ENCODE measurements around the gene CAMTA2.
"Not testable (repeated sequence)": the region's sequence is repeated elsewhere in the genome, so short reads cannot be mapped to it uniquely, and the experiment has no call there.

CAMTA2 gene
- 28.4 to 71.8 (median 38.7) reads per million in 3 donors for total RNA-seq

DNA sequence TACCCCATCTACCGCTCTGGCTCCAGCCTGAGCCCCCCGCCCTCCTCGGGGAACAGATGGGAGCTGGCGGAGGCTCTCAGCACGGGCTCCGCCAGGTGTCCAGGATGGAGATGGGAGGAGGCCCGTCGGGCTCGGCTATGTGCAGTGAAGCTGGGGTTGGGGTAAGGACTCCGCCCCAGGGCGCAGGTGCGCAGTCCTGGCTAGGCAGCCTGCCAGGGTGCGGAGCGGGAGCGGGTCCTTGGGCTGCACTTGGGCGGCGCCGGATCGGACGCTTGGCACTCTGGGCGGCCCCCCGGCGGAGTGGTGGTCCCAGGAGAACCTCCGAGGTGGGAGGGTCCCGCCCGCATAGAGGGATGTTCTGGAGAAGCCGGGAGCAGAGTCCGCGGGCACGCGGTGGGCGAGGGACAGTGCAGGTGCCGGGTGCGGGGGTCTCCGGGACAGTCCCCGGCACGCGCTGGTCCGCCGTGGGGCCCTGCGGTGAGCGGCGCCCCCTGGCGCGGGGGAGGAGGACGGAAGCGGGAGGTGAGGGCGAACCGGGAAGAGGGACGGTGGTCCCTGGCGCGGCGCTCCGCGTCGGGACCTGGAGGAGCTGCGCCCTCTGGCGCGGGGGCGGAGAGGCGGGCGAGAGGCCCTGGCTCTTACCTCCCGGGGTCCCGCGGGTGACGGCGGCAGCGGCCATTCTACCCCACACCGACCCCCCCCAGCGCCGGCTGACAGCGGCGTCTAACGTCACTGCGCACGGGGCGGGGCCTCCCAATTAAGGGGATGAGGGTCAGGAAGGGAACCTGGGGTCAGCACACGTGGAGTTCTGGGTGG is at the start of gene CAMTA2:
Gene CAMTA2 (minus strand): TSS at position 725 of the 816 bp plus-strand sequence. CDS start 1,453 bp downstream, outside the sequence.
- Histone ChIP-seq H3K36me3 (ENCODE audit: control insufficient read depth, insufficient read depth, low read length) (peaks cover 8% of the 10 kb centered on the region), H3K27me3 (replicated peaks; ENCODE audit: control insufficient read depth, insufficient read depth, low read length, poor library complexity, severe bottlenecking) (no peaks in the 10 kb centered on the region), H3K9me3 (ENCODE audit: control insufficient read depth, low read length) (no peaks in the 10 kb centered on the region), H3K4me1 (ENCODE audit: control insufficient read depth, insufficient read depth, low read length, poor library complexity, severe bottlenecking) (peaks cover 24% of the 10 kb centered on the region), H3K27ac (ENCODE audit: insufficient read depth, low read length, poor library complexity, severe bottlenecking) (peak within 1 kb of the TSS; percentile 94), H3K4me3 (ENCODE audit: insufficient read depth, low read depth, low read length, poor library complexity, severe bottlenecking) (peak within 1 kb of the TSS; percentile 100)
- DNase-seq: peak; percentile 78 to 83 (median 81)

- H3K4me3 ChIP-seq (ENCODE audit: insufficient read depth, low read depth, low read length, poor library complexity, severe bottlenecking): no peak within 1 kb of the TSS
- H3K27ac ChIP-seq (ENCODE audit: insufficient read depth, low read length, poor library complexity, severe bottlenecking): no peak within 1 kb of the TSS
Observed at GRCh38 chr17:5035315-5035714, 47.8 kb upstream of the CAMTA2 start, which contains the start of gene SLC52A1. TSS of gene SLC52A1 (minus strand) at chr17:5035426. CDS start at chr17:5034606, 820 bp downstream.

DNA sequence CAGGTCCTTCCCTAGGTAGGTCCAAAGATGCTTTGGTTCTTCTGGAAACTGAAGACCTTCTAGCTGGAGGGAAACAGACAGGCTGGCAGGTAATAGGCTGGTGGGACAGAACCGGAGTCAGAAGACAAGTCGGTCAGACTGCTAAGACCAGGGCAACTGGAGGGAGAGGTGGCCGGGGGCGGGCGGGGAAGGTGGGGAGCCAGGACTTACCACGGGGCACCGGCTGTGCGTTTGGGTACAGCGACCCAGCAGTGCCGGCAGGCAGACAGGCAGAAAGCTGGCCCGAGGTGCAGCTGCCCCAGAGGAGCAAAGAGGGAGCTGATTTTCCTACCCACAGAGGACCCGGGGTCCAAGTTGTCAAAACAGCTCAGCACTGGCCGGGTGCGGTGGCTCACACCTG is 47.2 kb upstream of the CAMTA2 start:
- no peaks in the 10 kb centered on the region for H3K9me3 ChIP-seq (ENCODE audit: control insufficient read depth, low read length)
- H3K36me3 ChIP-seq (ENCODE audit: control insufficient read depth, insufficient read depth, low read length): no peaks in the 10 kb centered on the region
- H3K27me3 ChIP-seq (replicated peaks; ENCODE audit: control insufficient read depth, insufficient read depth, low read length, poor library complexity, severe bottlenecking): no peaks in the 10 kb centered on the region
- H3K4me3 ChIP-seq (ENCODE audit: insufficient read depth, low read depth, low read length, poor library complexity, severe bottlenecking): no peak overlapping the region
- peaks cover 10% of the 10 kb centered on the region for H3K4me1 ChIP-seq (ENCODE audit: control insufficient read depth, insufficient read depth, low read length, poor library complexity, severe bottlenecking)
- H3K27ac ChIP-seq (ENCODE audit: insufficient read depth, low read length, poor library complexity, severe bottlenecking): no peak overlapping the region
- DNase-seq: no peak

More at GRCh38 chr17:5035315-5035714, 47.8 kb upstream of the CAMTA2 start, which contains the start of gene SLC52A1:
- Histone ChIP-seq H3K9me3 (ENCODE audit: control insufficient read depth, low read length) (no peaks in the 10 kb centered on the region), H3K36me3 (ENCODE audit: control insufficient read depth, insufficient read depth, low read length) (no peaks in the 10 kb centered on the region), H3K4me1 (ENCODE audit: control insufficient read depth, insufficient read depth, low read length, poor library complexity, severe bottlenecking) (peaks cover 10% of the 10 kb centered on the region), H3K27me3 (replicated peaks; ENCODE audit: control insufficient read depth, insufficient read depth, low read length, poor library complexity, severe bottlenecking) (no peaks in the 10 kb centered on the region)
- DNase-seq: no peak

GRCh38 chr17:5034063-5034462 is 46.6 kb upstream of the CAMTA2 start:
- H3K9me3 ChIP-seq (ENCODE audit: control insufficient read depth, low read length): no peaks in the 10 kb centered on the region
- H3K36me3 ChIP-seq (ENCODE audit: control insufficient read depth, insufficient read depth, low read length): no peaks in the 10 kb centered on the region
- peaks cover 10% of the 10 kb centered on the region for H3K4me1 ChIP-seq (ENCODE audit: control insufficient read depth, insufficient read depth, low read length, poor library complexity, severe bottlenecking)
- H3K4me3 ChIP-seq (ENCODE audit: insufficient read depth, low read depth, low read length, poor library complexity, severe bottlenecking): no peak overlapping the region
- no peak for DNase-seq
- H3K27ac ChIP-seq (ENCODE audit: insufficient read depth, low read length, poor library complexity, severe bottlenecking): no peak overlapping the region
- H3K27me3 ChIP-seq (replicated peaks; ENCODE audit: control insufficient read depth, insufficient read depth, low read length, poor library complexity, severe bottlenecking): no peaks in the 10 kb centered on the region

DNA sequence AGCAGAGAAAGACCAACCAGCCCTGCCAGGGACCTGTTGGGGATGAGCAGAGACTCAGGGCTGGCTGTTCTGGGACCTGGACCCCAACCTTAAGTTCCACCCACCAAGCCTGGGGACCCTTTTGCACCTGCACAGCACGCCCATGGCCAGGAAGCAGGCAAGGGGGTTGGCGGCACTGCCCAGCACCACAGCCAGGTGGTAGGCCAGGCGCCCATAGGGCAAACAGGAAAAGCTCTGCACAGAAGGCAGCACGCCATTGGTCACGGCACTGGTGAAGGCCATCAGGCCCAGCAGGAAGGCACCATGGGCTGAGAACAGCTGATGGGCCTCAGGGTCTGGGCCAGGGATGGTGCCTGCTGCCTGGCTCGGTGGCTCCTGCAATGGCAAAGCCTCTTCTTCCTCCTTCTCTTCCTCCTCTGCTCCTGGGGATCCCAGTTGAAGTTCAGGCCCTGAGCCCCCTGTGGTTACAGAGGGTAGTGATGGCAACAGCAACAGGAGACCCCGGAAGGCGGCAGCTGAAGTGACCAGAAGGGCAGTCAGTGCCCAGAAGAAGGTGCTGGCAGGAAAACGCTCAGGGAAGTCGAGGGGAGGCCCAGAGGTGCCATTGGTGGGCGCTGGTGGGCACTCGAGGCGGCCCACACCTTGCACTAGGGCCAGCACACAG is 46.0 kb upstream of the CAMTA2 start:
- Histone ChIP-seq H3K4me3 (ENCODE audit: insufficient read depth, low read depth, low read length, poor library complexity, severe bottlenecking) (no peak overlapping the region), H3K36me3 (ENCODE audit: control insufficient read depth, insufficient read depth, low read length) (no peaks in the 10 kb centered on the region), H3K9me3 (ENCODE audit: control insufficient read depth, low read length) (no peaks in the 10 kb centered on the region), H3K27ac (ENCODE audit: insufficient read depth, low read length, poor library complexity, severe bottlenecking) (no peak overlapping the region), H3K27me3 (replicated peaks; ENCODE audit: control insufficient read depth, insufficient read depth, low read length, poor library complexity, severe bottlenecking) (no peaks in the 10 kb centered on the region), H3K4me1 (ENCODE audit: control insufficient read depth, insufficient read depth, low read length, poor library complexity, severe bottlenecking) (peaks cover 10% of the 10 kb centered on the region)
- no peak for DNase-seq

GRCh38 chr17:5032865-5033264 is 45.4 kb upstream of the CAMTA2 start:
- no peak overlapping the region for H3K4me3 ChIP-seq (ENCODE audit: insufficient read depth, low read depth, low read length, poor library complexity, severe bottlenecking)
- no peaks in the 10 kb centered on the region for H3K9me3 ChIP-seq (ENCODE audit: control insufficient read depth, low read length)
- no peak overlapping the region for H3K27ac ChIP-seq (ENCODE audit: insufficient read depth, low read length, poor library complexity, severe bottlenecking)
- H3K36me3 ChIP-seq (ENCODE audit: control insufficient read depth, insufficient read depth, low read length): no peaks in the 10 kb centered on the region
- H3K27me3 ChIP-seq (replicated peaks; ENCODE audit: control insufficient read depth, insufficient read depth, low read length, poor library complexity, severe bottlenecking): no peaks in the 10 kb centered on the region
- H3K4me1 ChIP-seq (ENCODE audit: control insufficient read depth, insufficient read depth, low read length, poor library complexity, severe bottlenecking): peaks cover 10% of the 10 kb centered on the region
- no peak for DNase-seq

- Histone ChIP-seq H3K27ac (ENCODE audit: insufficient read depth, low read length, poor library complexity, severe bottlenecking) (peak overlapping the region; percentile 64), H3K27me3 (replicated peaks; ENCODE audit: control insufficient read depth, insufficient read depth, low read length, poor library complexity, severe bottlenecking) (no peaks in the 10 kb centered on the region), H3K4me3 (ENCODE audit: insufficient read depth, low read depth, low read length, poor library complexity, severe bottlenecking) (peak overlapping the region; percentile 47), H3K9me3 (ENCODE audit: control insufficient read depth, low read length) (no peaks in the 10 kb centered on the region), H3K36me3 (ENCODE audit: control insufficient read depth, insufficient read depth, low read length) (no peaks in the 10 kb centered on the region), H3K4me1 (ENCODE audit: control insufficient read depth, insufficient read depth, low read length, poor library complexity, severe bottlenecking) (peaks cover 10% of the 10 kb centered on the region)
- peak; percentile 62 to 72 (median 69) for DNase-seq
Observed at GRCh38 chr17:5031365-5032082, 44.0 kb upstream of the CAMTA2 start.

DNA sequence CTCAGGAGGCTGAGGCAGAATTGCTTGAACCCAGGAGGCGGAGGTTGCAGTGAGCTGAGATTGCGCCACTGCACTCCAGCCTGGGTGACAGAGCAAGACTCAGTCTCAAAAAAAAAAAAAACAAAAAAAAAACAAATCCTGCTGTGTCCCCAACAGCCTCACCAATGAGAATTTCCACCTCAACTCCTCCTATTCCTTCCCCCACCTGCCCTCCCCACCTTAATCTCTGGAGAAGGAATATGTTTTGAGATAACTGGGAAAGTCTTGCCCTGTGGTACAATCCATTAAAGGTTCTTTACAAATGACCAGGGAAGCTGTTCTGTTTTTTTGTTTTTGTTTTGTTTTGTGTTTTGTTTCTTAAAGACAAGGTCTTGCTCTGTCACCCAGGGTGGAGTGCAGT is 42.7 kb upstream of the CAMTA2 start:
- H3K36me3 ChIP-seq (ENCODE audit: control insufficient read depth, insufficient read depth, low read length); H3K27ac ChIP-seq (ENCODE audit: insufficient read depth, low read length, poor library complexity, severe bottlenecking); DNase-seq; H3K9me3 ChIP-seq (ENCODE audit: control insufficient read depth, low read length); H3K27me3 ChIP-seq (replicated peaks; ENCODE audit: control insufficient read depth, insufficient read depth, low read length, poor library complexity, severe bottlenecking); H3K4me1 ChIP-seq (ENCODE audit: control insufficient read depth, insufficient read depth, low read length, poor library complexity, severe bottlenecking); H3K4me3 ChIP-seq (ENCODE audit: insufficient read depth, low read depth, low read length, poor library complexity, severe bottlenecking): not testable (repeated sequence)

DNA sequence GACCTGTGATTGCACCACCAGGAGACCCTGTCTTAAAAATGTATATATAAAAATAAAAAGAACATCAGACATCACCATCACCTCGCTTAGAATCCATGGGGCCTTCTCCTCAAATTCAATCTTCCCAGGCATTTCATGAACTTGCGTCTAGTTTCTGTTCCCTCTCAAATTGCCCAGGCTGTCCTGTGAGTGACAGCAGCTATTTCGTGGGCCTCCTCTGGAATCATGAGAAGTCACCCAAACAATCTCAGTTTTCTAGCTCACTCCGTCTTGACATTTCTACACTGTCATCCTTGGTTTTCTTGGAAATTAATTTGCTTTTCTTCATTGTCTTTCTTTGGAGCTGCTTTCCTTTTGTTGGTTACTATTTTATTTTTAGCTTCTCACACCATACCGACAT is 40.4 kb upstream of the CAMTA2 start:
- Histone ChIP-seq H3K4me3 (ENCODE audit: insufficient read depth, low read depth, low read length, poor library complexity, severe bottlenecking) (no peak overlapping the region), H3K4me1 (ENCODE audit: control insufficient read depth, insufficient read depth, low read length, poor library complexity, severe bottlenecking) (peaks cover 10% of the 10 kb centered on the region), H3K27ac (ENCODE audit: insufficient read depth, low read length, poor library complexity, severe bottlenecking) (no peak overlapping the region), H3K9me3 (ENCODE audit: control insufficient read depth, low read length) (no peaks in the 10 kb centered on the region), H3K36me3 (ENCODE audit: control insufficient read depth, insufficient read depth, low read length) (no peaks in the 10 kb centered on the region), H3K27me3 (replicated peaks; ENCODE audit: control insufficient read depth, insufficient read depth, low read length, poor library complexity, severe bottlenecking) (no peaks in the 10 kb centered on the region)
- no peak for DNase-seq

Measured in effector memory CD4-positive, alpha-beta T cell (primary cell).